Mesenchymal stem cell (in vitro differentiated cells and primary cell): ENCODE measurements around the gene KAT8.

Experiments
- DNase-seq: peaks from one replicate; pipeline ENCODE4 v3.0.0-alpha.2; 2013
- H2AFZ ChIP-seq: one replicate; pipeline ENCODE4 v1.6.1; 2013; ENCODE audit warnings: low read depth, mild to moderate bottlenecking, control low read depth, inconsistent platforms, low read length, moderate library complexity
- H2AK5ac ChIP-seq: 2 replicates; pipeline ENCODE4 v1.6.1; 2013; ENCODE audit warnings: low read length, moderate library complexity, mild to moderate bottlenecking, inconsistent platforms; ENCODE audit not compliant: severe bottlenecking
- H2BK120ac ChIP-seq: one replicate; pipeline ENCODE4 v1.6.1; 2013; ENCODE audit warnings: low read depth, mild to moderate bottlenecking, inconsistent platforms, low read length, moderate library complexity
- H2BK12ac ChIP-seq, 2 experiments: one replicate each; pipeline ENCODE4 v1.6.1; 2013; ENCODE audit warnings: inconsistent platforms in 2 of 2, low read length in 2 of 2, mild to moderate bottlenecking in 2 of 2, moderate library complexity in 2 of 2, control low read depth in 1 of 2
- H2BK15ac ChIP-seq: one replicate; pipeline ENCODE4 v1.6.1; 2013; ENCODE audit warnings: mild to moderate bottlenecking, low read depth, inconsistent platforms; ENCODE audit not compliant: poor library complexity, severe bottlenecking
- H2BK5ac ChIP-seq: 2 replicates; pipeline ENCODE4 v1.6.1; 2013; ENCODE audit warnings: low read depth, mild to moderate bottlenecking, low read length, control low read depth, inconsistent platforms; ENCODE audit not compliant: poor library complexity, severe bottlenecking
- H3K14ac ChIP-seq, 2 experiments: one replicate each; pipeline ENCODE4 v1.6.1; 2013; ENCODE audit warnings: inconsistent platforms in 2 of 2, low read length in 2 of 2, control low read depth in 1 of 2, mild to moderate bottlenecking in 1 of 2, moderate library complexity in 1 of 2
- H3K18ac ChIP-seq, 2 experiments: one replicate each; pipeline ENCODE4 v1.6.1; 2013; ENCODE audit warnings: inconsistent platforms in 2 of 2, low read length in 2 of 2, control low read depth in 1 of 2, low read depth in 1 of 2, mild to moderate bottlenecking in 1 of 2
- H3K23ac ChIP-seq, 2 experiments: one replicate each; pipeline ENCODE4 v1.6.1; 2013; ENCODE audit warnings: inconsistent platforms in 2 of 2, low read length in 2 of 2, mild to moderate bottlenecking in 2 of 2, moderate library complexity in 2 of 2, control low read depth in 1 of 2
- H3K27ac ChIP-seq: 2 replicates; pipeline ENCODE4 v1.5.1; 2013; ENCODE audit warnings: mild to moderate bottlenecking, moderate library complexity, low read length, control low read depth, inconsistent platforms; ENCODE audit not compliant: poor library complexity, severe bottlenecking
- H3K27me3 ChIP-seq, 2 experiments: 2 replicates each; pipeline versions ENCODE4 v1.6.1 to v1.7.0; 2013; ENCODE audit warnings: low read length in 2 of 2, mild to moderate bottlenecking in 2 of 2, moderate library complexity in 2 of 2, control low read depth in 1 of 2, inconsistent platforms in 1 of 2; ENCODE audit not compliant: control insufficient read depth in 1 of 2, insufficient read depth in 1 of 2
- H3K36me3 ChIP-seq, 2 experiments: 2 replicates each; pipeline versions ENCODE4 v1.6.1 to v1.7.0; 2013; ENCODE audit warnings: low read length in 2 of 2, control low read depth in 1 of 2, inconsistent platforms in 1 of 2, low read depth in 1 of 2, mild to moderate bottlenecking in 1 of 2; ENCODE audit not compliant: insufficient read depth in 2 of 2, control insufficient read depth in 1 of 2
- H3K4ac ChIP-seq, 2 experiments: one replicate each; pipeline ENCODE4 v1.6.1; 2013; ENCODE audit warnings: inconsistent platforms in 2 of 2, low read length in 2 of 2, mild to moderate bottlenecking in 2 of 2, moderate library complexity in 2 of 2, control low read depth in 1 of 2, low read depth in 1 of 2
- H3K4me1 ChIP-seq: 2 replicates; pipeline ENCODE4 v1.6.1; 2013; ENCODE audit warnings: low read depth, low read length, control low read depth; ENCODE audit not compliant: control insufficient read depth, insufficient read depth
- H3K4me2 ChIP-seq: 2 replicates; pipeline ENCODE4 v1.6.1; 2013; ENCODE audit warnings: low read length, mild to moderate bottlenecking, inconsistent platforms; ENCODE audit not compliant: poor library complexity, severe bottlenecking
- H3K4me3 ChIP-seq, 2 experiments: 2 replicates each; pipeline versions ENCODE4 v1.5.1 to v1.7.0; 2013; ENCODE audit warnings: low read length in 2 of 2, mild to moderate bottlenecking in 2 of 2, control low read depth in 1 of 2, low read depth in 1 of 2; ENCODE audit not compliant: insufficient read depth in 1 of 2
- H3K79me1 ChIP-seq: replicated peaks from 2 replicates; pipeline ENCODE4 v1.6.1; 2013; ENCODE audit warnings: mild to moderate bottlenecking, control low read depth, low read length, inconsistent platforms; ENCODE audit not compliant: poor library complexity, severe bottlenecking
- H3K9ac ChIP-seq: 2 replicates; pipeline ENCODE4 v1.7.0; 2013; ENCODE audit warnings: mild to moderate bottlenecking, low read length, moderate library complexity
- H3K9me3 ChIP-seq: 2 replicates; pipeline ENCODE4 v1.7.0; 2013; ENCODE audit warnings: mild to moderate bottlenecking, low read length; ENCODE audit not compliant: control insufficient read depth
- H4K8ac ChIP-seq: one replicate; pipeline ENCODE4 v1.6.1; 2013; ENCODE audit warnings: inconsistent platforms, mild to moderate bottlenecking, low read length, moderate library complexity
- H4K91ac ChIP-seq: one replicate; pipeline ENCODE4 v1.6.1; 2013; ENCODE audit warnings: mild to moderate bottlenecking, low read length, inconsistent platforms
- WGBS: methylation state at CpG from one replicate; pipeline ENCODE4 v1.1.7; 2013; ENCODE audit warnings: mixed read lengths; 5-methylcytosine and 5-hydroxymethylcytosine counted together

The KAT8 gene

DNA sequence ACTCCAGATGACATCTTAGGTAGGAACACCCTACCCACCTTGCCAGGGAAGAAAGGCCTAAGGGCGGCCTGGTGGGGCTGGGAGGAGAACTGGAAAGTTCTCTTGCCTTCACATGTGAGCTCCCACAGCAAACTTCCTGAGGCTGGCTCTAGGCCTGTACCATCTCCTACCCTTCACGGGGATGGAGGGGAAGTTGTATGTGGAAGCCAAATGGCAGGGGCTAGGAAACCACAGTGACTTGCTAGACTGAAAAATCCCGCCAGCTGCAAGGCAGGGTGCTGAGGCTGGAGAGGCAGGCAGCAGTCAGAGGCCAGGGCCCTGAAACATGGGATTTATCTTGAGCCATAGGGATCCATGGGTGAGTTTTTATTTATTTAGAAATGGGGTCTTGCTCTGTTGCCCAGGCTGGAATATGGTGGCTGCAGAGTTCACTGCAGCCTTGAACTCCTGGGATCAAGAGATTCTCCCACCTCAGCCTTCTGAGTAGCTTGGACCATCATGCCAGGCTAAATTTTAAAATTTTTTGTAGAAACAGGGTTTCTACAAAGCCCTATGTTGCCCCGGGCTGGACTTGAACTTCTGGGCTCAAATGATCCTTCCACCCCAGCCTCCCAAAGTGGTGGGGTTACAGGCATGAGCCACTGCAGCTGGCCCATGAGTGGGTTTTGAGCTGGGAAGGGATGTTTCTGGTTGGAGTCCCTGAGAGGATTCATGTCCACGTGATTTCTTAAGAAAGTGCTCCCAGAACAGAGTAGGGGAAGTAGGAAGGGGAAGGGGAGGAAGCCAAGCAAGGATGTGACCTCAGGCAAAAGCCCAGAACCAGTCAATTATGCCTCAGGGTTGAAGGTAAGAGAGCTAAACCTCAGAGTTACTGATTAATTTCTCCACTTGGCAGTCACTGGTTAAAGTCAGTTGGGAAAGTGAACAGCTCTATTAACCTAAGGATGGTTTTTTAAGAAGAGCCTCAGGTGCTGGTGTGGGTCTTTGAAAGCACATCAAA, 4.0 kb upstream of the KAT8 start:
- H3K9me3 ChIP-seq, result no peaks in the 10 kb centered on the region
- peaks cover 42% of the 10 kb centered on the region for H3K79me1 ChIP-seq
- H3K9ac ChIP-seq, result peak overlapping the region; percentile 34
- no peak overlapping the region for H2AFZ ChIP-seq
- H3K4me1 ChIP-seq, result peaks cover 30% of the 10 kb centered on the region
- no peak overlapping the region for H3K4ac ChIP-seq
- no peak overlapping the region for H3K14ac ChIP-seq
- no peak overlapping the region for H4K8ac ChIP-seq
- H4K91ac ChIP-seq, result no peak overlapping the region
- no peak overlapping the region for H2BK12ac ChIP-seq
- no peak overlapping the region for H2BK5ac ChIP-seq
- H3K4me3 ChIP-seq, result no peak overlapping the region
- no peaks in the 10 kb centered on the region for H3K27me3 ChIP-seq
- peak overlapping the region; percentile 31 for H3K4me2 ChIP-seq
- WGBS, result 94% methylated on average over 4 of the region's 5 CpGs
- peak overlapping the region; percentile 23 for H2AK5ac ChIP-seq
- no peak overlapping the region for H3K18ac ChIP-seq
- H3K23ac ChIP-seq, result no peak overlapping the region
- no peak for DNase-seq
- H3K36me3 ChIP-seq, result peaks cover 40 to 43% of the 10 kb centered on the region in 2 experiments
- H3K27ac ChIP-seq, result peak overlapping the region; percentile 90
- H2BK15ac ChIP-seq, result no peak overlapping the region
- H2BK120ac ChIP-seq, result no peak overlapping the region

DNA sequence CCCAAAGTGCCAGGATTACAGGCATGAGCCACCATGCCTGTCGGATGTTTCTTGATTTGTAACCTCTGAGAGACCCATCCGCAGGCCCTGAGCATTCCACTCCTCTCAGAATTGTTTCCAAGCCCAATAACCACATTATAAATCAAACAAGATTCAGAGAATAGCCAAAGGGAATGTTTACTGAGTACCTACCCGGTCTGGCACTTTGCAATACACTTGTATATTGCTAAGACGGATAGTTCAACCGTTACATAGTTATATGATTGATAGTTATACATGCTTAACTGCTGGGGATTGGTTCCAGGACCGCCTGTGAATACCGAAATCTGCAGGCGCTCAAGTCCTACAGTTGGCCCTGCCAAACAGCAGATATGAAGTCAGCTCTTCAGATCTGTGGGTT, 3.0 kb upstream of the KAT8 start:
- Histone ChIP-seq H2AFZ (no peak overlapping the region), H3K27ac (peak overlapping the region; percentile 14), H3K4me2 (no peak overlapping the region), H3K9ac (peak overlapping the region; percentile 38), H2AK5ac (no peak overlapping the region), H2BK5ac (no peak overlapping the region), H3K4me3 (no peak overlapping the region), H4K8ac (no peak overlapping the region), H3K27me3 (no peaks in the 10 kb centered on the region), H3K9me3 (no peaks in the 10 kb centered on the region), H2BK12ac (no peak overlapping the region), H4K91ac (no peak overlapping the region), H3K4me1 (peaks cover 26% of the 10 kb centered on the region), H2BK120ac (no peak overlapping the region), H3K79me1 (peaks cover 40% of the 10 kb centered on the region), H3K4ac (no peak overlapping the region), H3K36me3 (peaks cover 41 to 45% of the 10 kb centered on the region in 2 experiments), H3K23ac (no peak overlapping the region), H3K18ac (no peak overlapping the region), H2BK15ac (no peak overlapping the region), H3K14ac (no peak overlapping the region)
- no peak for DNase-seq
- WGBS, result 93% methylated on average over 8 of the region's 8 CpGs

DNA sequence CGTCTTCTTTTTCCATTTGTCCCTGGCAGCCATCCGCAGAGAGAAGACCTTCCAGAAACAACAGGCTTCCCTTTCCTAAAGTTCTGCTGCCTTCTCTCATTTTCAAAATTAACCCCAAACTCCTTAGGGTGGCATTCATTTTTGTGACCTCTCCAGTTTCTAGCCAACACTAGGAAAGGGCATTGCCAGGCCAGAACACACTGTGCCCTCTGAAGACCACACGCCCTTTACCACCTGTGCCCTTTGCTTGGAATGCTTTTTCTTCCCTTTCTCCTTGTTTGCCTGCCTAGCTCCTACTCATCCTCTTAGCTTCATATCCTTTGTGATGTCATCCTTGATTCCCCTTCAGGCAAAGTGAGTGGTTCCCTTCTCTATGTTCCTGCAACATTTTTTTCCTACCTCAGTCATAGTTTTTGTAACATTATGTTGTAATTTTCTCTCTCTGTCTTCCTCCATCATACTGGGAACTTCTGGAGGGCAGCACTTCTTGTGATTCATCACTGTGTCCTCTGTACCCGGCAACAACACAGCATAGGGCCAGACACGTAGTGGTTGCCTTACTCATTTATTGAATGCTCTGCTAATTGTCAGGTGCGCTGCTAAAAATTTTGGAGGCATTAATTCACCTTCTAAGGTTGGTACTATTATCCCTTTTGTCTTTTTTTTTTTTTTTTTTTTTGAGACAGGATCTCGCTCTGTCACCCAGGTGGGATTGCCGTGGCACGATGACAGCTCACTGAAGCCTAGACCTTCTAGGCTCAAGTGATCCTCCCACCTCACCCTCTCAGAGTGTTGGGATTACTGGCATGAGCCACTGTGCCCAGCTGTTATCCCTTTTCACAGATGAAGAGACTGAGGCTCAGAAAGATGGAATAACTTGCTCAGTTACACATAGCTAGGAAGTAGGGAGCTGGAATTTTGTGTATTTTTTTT, 1.0 kb downstream of the KAT8 start:
- Histone ChIP-seq H3K36me3 (peaks cover 18 to 37% of the 10 kb centered on the region in 2 experiments), H3K27ac (peak overlapping the region; percentile 92), H2BK5ac (no peak overlapping the region), H3K4me2 (peak overlapping the region; percentile 72), H3K4me1 (peaks cover 10% of the 10 kb centered on the region), H3K4ac (peak overlapping the region in 1 of 2 experiments; percentile 70), H2AK5ac (no peak overlapping the region), H3K18ac (peak overlapping the region in 1 of 2 experiments; percentile 18), H3K23ac (peak overlapping the region in 1 of 2 experiments; percentile 57), H3K14ac (no peak overlapping the region), H3K9ac (peak overlapping the region; percentile 93), H3K27me3 (no peaks in the 10 kb centered on the region), H4K8ac (no peak overlapping the region), H2AFZ (no peak overlapping the region), H4K91ac (no peak overlapping the region), H2BK120ac (no peak overlapping the region), H2BK12ac (peak overlapping the region in 1 of 2 experiments; percentile 6), H3K79me1 (peaks cover 20% of the 10 kb centered on the region), H3K9me3 (no peaks in the 10 kb centered on the region), H3K4me3 (peak overlapping the region; percentile 58 to 84), H2BK15ac (no peak overlapping the region)
- 51% methylated on average over 6 of the region's 9 CpGs for WGBS
- DNase-seq, result peak; percentile 92
